Suprapubic skin (tissue), 4 donors: ENCODE measurements around the gene SUGCT. TPM values are rescaled to one million over a fixed set of nuclear protein-coding genes. Genes with fewer than 3 reads are reported as not detected.

Source experiments
- DNase-seq, 2 donors: peaks; one replicate each; pipeline ENCODE4 v3.0.0-alpha.2; 2019; ENCODE audit warnings: low spot score in 2 of 2
- H3K27ac ChIP-seq: fragments of 200-600 bp; sonication (generic); one replicate; pipeline ENCODE4 v1.5.1; 2019
- H3K27me3 ChIP-seq: fragments of 200-600 bp; sonication (generic); one replicate; pipeline ENCODE4 v1.5.1; 2019
- H3K36me3 ChIP-seq: fragments of 200-600 bp; sonication (generic); one replicate; pipeline ENCODE4 v1.5.1; 2019
- H3K4me1 ChIP-seq: fragments of 200-600 bp; sonication (generic); one replicate; pipeline ENCODE4 v1.5.1; 2019
- H3K4me3 ChIP-seq: fragments of 200-600 bp; sonication (generic); one replicate; pipeline ENCODE4 v1.5.1; 2019; ENCODE audit warnings: mild to moderate bottlenecking
- H3K9me3 ChIP-seq: fragments of 200-600 bp; sonication (generic); one replicate; pipeline ENCODE4 v1.5.1; 2019
- EP300 ChIP-seq: sonication (generic); formaldehyde crosslinking; IDR thresholded peaks from one replicate; pipeline ENCODE4 v1.6.1; 2017; ENCODE audit warnings: antibody characterized with exemption
- POLR2A ChIP-seq, 2 donors: fragments of 450-650 bp; IDR thresholded peaks; one replicate each; pipeline ENCODE4 v1.6.1; 2017; ENCODE audit warnings: antibody characterized with exemption in 2 of 2, mild to moderate bottlenecking in 2 of 2, moderate library complexity in 2 of 2
- POLR2AphosphoS5 ChIP-seq, 3 donors: sonication (generic); formaldehyde crosslinking; IDR thresholded peaks; one replicate each; pipeline ENCODE4 v1.6.1; 2017; ENCODE audit warnings: antibody characterized with exemption in 3 of 3
- WGBS: methylation state at CpG from one replicate; pipeline ENCODE4 v1.1.5; 2018; 5-methylcytosine and 5-hydroxymethylcytosine counted together
- total RNA-seq, 4 donors: library from RNA; depleted of rRNA; stranded (reverse); fragments of >200 nt; gene quantifications; one replicate each; pipeline ENCODE4 v1.1.0, GENCODE V29; 2016
- TF ChIP-seq, protein P1 (sequence below), 2 donors: fragments of 200-600 bp in 1 of 2; fragments of 450-650 bp in 1 of 2; sonication (generic) in 1 of 2; IDR thresholded peaks; one replicate each; pipeline ENCODE4 v1.5.1; 2016 to 2019; ENCODE audit warnings: antibody characterized with exemption in 2 of 2, mild to moderate bottlenecking in 1 of 2, moderate library complexity in 1 of 2

The SUGCT gene
- total RNA-seq, 4 donors from 2014 or later, result 0.73 to 2.2 (median 0.98) TPM; not detected in 1

DNA sequence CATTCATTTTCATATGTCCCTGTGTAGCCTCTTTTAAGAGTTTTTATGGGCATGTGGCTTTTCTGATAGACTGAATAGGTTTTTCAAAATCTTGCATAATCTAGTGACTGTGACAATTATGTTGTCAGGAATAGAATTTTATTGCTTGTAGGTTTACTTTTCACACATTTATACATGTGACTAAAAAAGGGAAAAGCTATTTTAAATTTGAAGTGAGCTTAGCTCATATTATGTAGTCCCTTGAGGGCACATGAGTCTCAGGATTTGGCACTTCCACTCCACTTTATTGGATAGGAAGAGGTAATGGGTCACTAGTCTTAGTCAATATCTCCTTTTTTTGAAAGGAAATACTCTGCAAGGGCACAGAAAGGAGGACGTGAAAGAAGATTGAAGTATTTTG, 247.3 kb downstream of the SUGCT start:
- Histone ChIP-seq H3K9me3 (no peaks in the 10 kb centered on the region), H3K4me1 (no peaks in the 10 kb centered on the region), H3K36me3 (no peaks in the 10 kb centered on the region), H3K27me3 (no peaks in the 10 kb centered on the region), H3K4me3 (no peak overlapping the region), H3K27ac (no peak overlapping the region)
- no peak for TF ChIP-seq EP300
- TF ChIP-seq POLR2A (IDR thresholded peaks at IDR 0.05), result no peak
- TF ChIP-seq, protein P1, sequence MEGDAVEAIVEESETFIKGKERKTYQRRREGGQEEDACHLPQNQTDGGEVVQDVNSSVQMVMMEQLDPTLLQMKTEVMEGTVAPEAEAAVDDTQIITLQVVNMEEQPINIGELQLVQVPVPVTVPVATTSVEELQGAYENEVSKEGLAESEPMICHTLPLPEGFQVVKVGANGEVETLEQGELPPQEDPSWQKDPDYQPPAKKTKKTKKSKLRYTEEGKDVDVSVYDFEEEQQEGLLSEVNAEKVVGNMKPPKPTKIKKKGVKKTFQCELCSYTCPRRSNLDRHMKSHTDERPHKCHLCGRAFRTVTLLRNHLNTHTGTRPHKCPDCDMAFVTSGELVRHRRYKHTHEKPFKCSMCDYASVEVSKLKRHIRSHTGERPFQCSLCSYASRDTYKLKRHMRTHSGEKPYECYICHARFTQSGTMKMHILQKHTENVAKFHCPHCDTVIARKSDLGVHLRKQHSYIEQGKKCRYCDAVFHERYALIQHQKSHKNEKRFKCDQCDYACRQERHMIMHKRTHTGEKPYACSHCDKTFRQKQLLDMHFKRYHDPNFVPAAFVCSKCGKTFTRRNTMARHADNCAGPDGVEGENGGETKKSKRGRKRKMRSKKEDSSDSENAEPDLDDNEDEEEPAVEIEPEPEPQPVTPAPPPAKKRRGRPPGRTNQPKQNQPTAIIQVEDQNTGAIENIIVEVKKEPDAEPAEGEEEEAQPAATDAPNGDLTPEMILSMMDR (IDR thresholded peaks at IDR 0.05), result no peak
- no peak for TF ChIP-seq POLR2AphosphoS5 (IDR thresholded peaks at IDR 0.05)
- 62% methylated on average over 1 of the region's 1 CpG for WGBS
- DNase-seq, result no peak

DNA sequence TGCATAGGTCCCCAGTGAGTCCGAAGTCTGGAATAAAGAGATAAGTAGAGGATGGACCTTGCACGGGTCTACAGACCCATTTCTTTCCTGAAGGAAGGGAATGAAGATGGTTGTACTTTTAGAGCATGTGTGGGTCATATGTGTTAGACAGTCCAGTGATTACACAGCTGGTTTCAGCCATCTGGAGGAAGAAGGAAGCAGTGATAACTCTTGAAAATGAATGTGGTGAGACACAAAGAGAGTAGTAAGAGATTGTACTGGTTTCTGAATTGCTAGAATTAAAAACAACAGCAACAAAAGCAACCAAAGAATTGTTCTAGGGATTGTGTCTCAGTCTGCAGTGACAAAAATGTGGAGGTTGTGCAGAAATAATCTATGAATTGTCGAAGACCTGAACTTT, 258.9 kb downstream of the SUGCT start:
- H3K27ac ChIP-seq, result no peak overlapping the region
- no peak overlapping the region for H3K4me3 ChIP-seq
- no peak for DNase-seq
- no peak for TF ChIP-seq POLR2A (IDR thresholded peaks at IDR 0.05)
- TF ChIP-seq, protein P1 (IDR thresholded peaks at IDR 0.05), result no peak
- no peak for TF ChIP-seq POLR2AphosphoS5 (IDR thresholded peaks at IDR 0.05)
- 68% methylated on average over 3 of the region's 3 CpGs for WGBS
- no peaks in the 10 kb centered on the region for H3K9me3 ChIP-seq
- no peaks in the 10 kb centered on the region for H3K36me3 ChIP-seq
- no peaks in the 10 kb centered on the region for H3K4me1 ChIP-seq
- H3K27me3 ChIP-seq, result no peaks in the 10 kb centered on the region

DNA sequence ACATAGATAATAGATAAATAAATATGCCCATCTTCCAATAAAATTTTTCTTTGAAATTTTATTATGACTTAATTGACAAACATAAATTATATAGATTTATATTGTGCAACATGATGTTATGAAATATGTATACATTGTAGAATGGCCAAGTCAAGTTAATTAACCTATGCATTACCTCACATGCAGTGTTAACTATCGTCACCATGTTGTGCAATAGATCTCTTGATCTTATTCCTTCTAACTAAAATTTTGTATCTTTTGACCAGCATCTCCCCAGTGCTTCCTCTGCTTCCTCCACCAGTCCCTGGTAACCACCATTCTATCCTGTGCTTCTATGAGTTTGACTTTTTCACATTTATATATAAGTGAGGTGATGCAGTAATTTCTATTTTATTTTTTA, 259.6 kb downstream of the SUGCT start:
- no peaks in the 10 kb centered on the region for H3K9me3 ChIP-seq
- TF ChIP-seq EP300 (no peak), POLR2AphosphoS5 (IDR thresholded peaks at IDR 0.05) (no peak), POLR2A (IDR thresholded peaks at IDR 0.05) (no peak)
- TF ChIP-seq, protein P1 (IDR thresholded peaks at IDR 0.05), result no peak
- 59% methylated on average over 1 of the region's 1 CpG for WGBS

GRCh38 chr7:40400525-40400924, 265.7 kb downstream of the SUGCT start:
- Histone ChIP-seq H3K36me3 (no peaks in the 10 kb centered on the region), H3K9me3 (no peaks in the 10 kb centered on the region), H3K27me3 (no peaks in the 10 kb centered on the region), H3K4me1 (no peaks in the 10 kb centered on the region), H3K4me3 (no peak overlapping the region), H3K27ac (no peak overlapping the region)
- TF ChIP-seq POLR2AphosphoS5 (IDR thresholded peaks at IDR 0.05) (no peak), EP300 (no peak), POLR2A (IDR thresholded peaks at IDR 0.05) (no peak)
- TF ChIP-seq, protein P1 (IDR thresholded peaks at IDR 0.05), result no peak
- WGBS, result 83% methylated on average over 4 of the region's 4 CpGs
- DNase-seq, result no peak

More for the DNA sequence above, 259.6 kb downstream of the SUGCT start:
- Histone ChIP-seq H3K36me3 (no peaks in the 10 kb centered on the region), H3K4me3 (no peak overlapping the region), H3K4me1 (no peaks in the 10 kb centered on the region), H3K27me3 (no peaks in the 10 kb centered on the region), H3K27ac (no peak overlapping the region)
- DNase-seq, result no peak

DNA sequence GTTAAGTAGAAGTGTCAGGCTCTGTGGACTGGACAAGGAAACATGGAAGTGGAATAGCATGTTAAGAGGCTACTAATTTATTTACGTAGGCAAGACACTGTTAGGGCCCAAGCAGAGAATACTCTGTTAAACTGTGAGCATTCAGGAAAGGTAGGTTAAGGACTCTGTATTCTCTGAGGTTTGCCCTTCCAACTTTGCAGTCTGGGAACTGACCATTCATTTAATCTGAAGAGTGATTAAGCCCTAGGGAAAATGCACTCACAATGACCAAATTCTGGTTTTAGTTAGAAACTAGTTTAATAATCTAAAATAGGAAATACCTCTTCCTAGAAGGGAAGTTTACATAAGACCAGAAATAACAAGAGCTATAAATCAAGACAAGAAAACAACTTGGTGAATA, 266.6 kb downstream of the SUGCT start:
- H3K27ac ChIP-seq, result no peak overlapping the region
- 71% methylated on average over 1 of the region's 1 CpG for WGBS
- no peak for TF ChIP-seq EP300
- TF ChIP-seq, protein P1 (IDR thresholded peaks at IDR 0.05), result no peak
- TF ChIP-seq POLR2A (IDR thresholded peaks at IDR 0.05), result no peak
- no peak for TF ChIP-seq POLR2AphosphoS5 (IDR thresholded peaks at IDR 0.05)
- no peaks in the 10 kb centered on the region for H3K9me3 ChIP-seq
- H3K27me3 ChIP-seq, result no peaks in the 10 kb centered on the region
- DNase-seq, result no peak
- no peaks in the 10 kb centered on the region for H3K36me3 ChIP-seq
- H3K4me3 ChIP-seq, result no peak overlapping the region
- H3K4me1 ChIP-seq, result no peaks in the 10 kb centered on the region
